Measurements from ENCODE around the gene GPR21. TPM values are rescaled to one million over a fixed set of nuclear protein-coding genes. Genes with fewer than 3 reads are reported as not detected.

GPR21 gene
- total RNA-seq, 1 experiment from 2014 or later, result 1.1 TPM

GRCh38 chr9:123005964-123006363, 27.5 kb upstream of the GPR21 start (continued):
- no peak for TF ChIP-seq MAX (IDR thresholded peaks at IDR 0.05)
- TF ChIP-seq SP1 (IDR thresholded peaks at IDR 0.05; ENCODE audit: low read depth), result no peak
- no peak for TF ChIP-seq POLR2AphosphoS5 (IDR thresholded peaks at IDR 0.05; ENCODE audit: low read depth, low read length)
- no peak for TF ChIP-seq REST (IDR thresholded peaks at IDR 0.05; ENCODE audit: low read depth)
- no peak for TF ChIP-seq EGR1 (IDR thresholded peaks at IDR 0.05; ENCODE audit: low read depth)
- TF ChIP-seq CEBPB (IDR thresholded peaks at IDR 0.05; ENCODE audit: low read depth), result no peak

GRCh38 chr9:123007269-123007668, 26.2 kb upstream of the GPR21 start:
- RAD21 ChIA-PET (ENCODE audit: low non-redundant PET in 1 of 2, low total read pairs in 2 of 2, uncharacterized antibody in 2 of 2, unreplicated experiment in 2 of 2), result no interaction called here

More at GRCh38 chr9:123007269-123007668, 26.2 kb upstream of the GPR21 start:
- ChIA-PET CTCF (interaction anchor here (0.7 kb wide), 1 partner anchor 188 kb away, joined by 3 read pairs; no protein-coding TSS in a partner anchor), POLR2A (no interaction called here)
- intact Hi-C loops (cut with micrococcal nuclease), result loop anchor here (5.0 kb wide), 1 partner anchor 50 kb away; no protein-coding TSS in a partner anchor
- no peak overlapping the region for H3K4me3 ChIP-seq (replicated peaks in 1 of 2; ENCODE audit: low read depth in 1 of 2, low read length in 2 of 2)
- H4K20me1 ChIP-seq (ENCODE audit: insufficient read depth), result no peaks in the 10 kb centered on the region
- ATAC-seq, result no peak
- H3K9me2 ChIP-seq (ENCODE audit: insufficient read depth), result no peaks in the 10 kb centered on the region
- no peak for TF ChIP-seq TCF7L2 (IDR thresholded peaks at IDR 0.05; ENCODE audit: borderline replicate concordance, extremely low read depth, insufficient read depth, insufficient read length)
- no peak for TF ChIP-seq SRF (IDR thresholded peaks at IDR 0.05; ENCODE audit: low read depth)
- TF ChIP-seq CEBPB (IDR thresholded peaks at IDR 0.05; ENCODE audit: low read depth), result no peak
- TF ChIP-seq RAD21 (IDR thresholded peaks at IDR 0.05; ENCODE audit: low read depth), result no peak
- no peak for TF ChIP-seq CTCF (IDR thresholded peaks at IDR 0.05 in 2 of 3, conservative IDR thresholded peaks at IDR 0.05 in 1 of 3; ENCODE audit: borderline replicate concordance in 1 of 3, insufficient read depth in 1 of 3, low read depth in 2 of 3, low read length in 2 of 3)
- TF ChIP-seq FOSL1 (IDR thresholded peaks at IDR 0.05; ENCODE audit: low read depth), result no peak
- TF ChIP-seq EGR1 (IDR thresholded peaks at IDR 0.05; ENCODE audit: low read depth), result no peak
- TF ChIP-seq ZNF274 (IDR thresholded peaks at IDR 0.05; ENCODE audit: low read depth, low read length), result no peak
- no peak for TF ChIP-seq EZH2phosphoT487 (IDR thresholded peaks at IDR 0.05; ENCODE audit: borderline replicate concordance)
- TF ChIP-seq POLR2A (IDR thresholded peaks at IDR 0.05; ENCODE audit: borderline replicate concordance, extremely low read depth, insufficient read depth, insufficient read length), result no peak
- TF ChIP-seq POLR2AphosphoS5 (IDR thresholded peaks at IDR 0.05; ENCODE audit: low read depth, low read length), result no peak
- no peak for TF ChIP-seq MAX (IDR thresholded peaks at IDR 0.05)
- no peak overlapping the region for H3K27ac ChIP-seq (ENCODE audit: low read depth, low read length)
- H2AFZ ChIP-seq (ENCODE audit: low read depth, low read length, poor library complexity, severe bottlenecking), result no peak overlapping the region
- H3K79me2 ChIP-seq (ENCODE audit: insufficient read depth, low read length), result no peaks in the 10 kb centered on the region
- no peak overlapping the region for H3K4me2 ChIP-seq (ENCODE audit: low read length)
- peaks cover 10% of the 10 kb centered on the region in 2 experiments; a peak in 3 of 4 replicates for H3K36me3 ChIP-seq (ENCODE audit: control insufficient read depth in 1 of 2, insufficient read depth in 2 of 2, low read length in 2 of 2)
- DNase-seq (ENCODE audit: low read depth, low spot score), result no peak
- no TSS peak for BruUV-seq (replicated peaks)
- no peaks in the 10 kb centered on the region for H3K27me3 ChIP-seq (ENCODE audit: insufficient read depth, low read length)
- no peaks in the 10 kb centered on the region for H3K4me1 ChIP-seq (ENCODE audit: control insufficient read depth in 1 of 2, insufficient read depth in 2 of 2, low read length in 2 of 2)
- H3K9ac ChIP-seq (ENCODE audit: low read length), result no peak overlapping the region
- H3K9me3 ChIP-seq (ENCODE audit: control insufficient read depth in 1 of 2, insufficient read depth in 1 of 2, low read depth in 1 of 2, low read length in 2 of 2), result no peaks in the 10 kb centered on the region

Measured in HCT116 (cell line).